Measurements from ENCODE around the gene AQP2.

DNA sequence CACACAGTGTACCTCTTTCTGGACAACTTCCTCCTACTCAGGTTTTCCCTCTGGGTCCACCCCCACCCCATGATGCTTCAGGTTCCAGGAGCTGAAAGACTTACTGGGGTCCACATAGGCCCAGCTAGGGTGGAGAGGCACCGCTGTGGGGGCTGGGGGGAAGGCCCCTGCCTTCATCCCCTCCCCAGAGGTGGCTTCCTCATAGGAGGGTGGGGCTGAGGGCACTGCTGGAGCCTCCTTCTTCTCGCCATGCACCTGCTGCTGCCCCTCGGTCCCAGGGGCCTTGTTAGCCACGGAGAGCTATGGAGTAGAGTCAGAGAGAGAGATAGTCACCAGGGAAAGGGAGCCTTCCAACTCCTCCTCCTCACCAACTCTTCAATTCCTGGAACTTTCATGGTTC lies 49.5 kb upstream of the AQP2 start:
- no peak for TF ChIP-seq CTCF (conservative IDR thresholded peaks at IDR 0.05; ENCODE audit: low read depth in 2 of 2)
- TF ChIP-seq CREB1 (CRISPR knock-in tag; IDR thresholded peaks at IDR 0.05; ENCODE audit: low read depth): no peak
- no peak for TF ChIP-seq EZH2 (IDR thresholded peaks at IDR 0.05; ENCODE audit: low read depth, unreplicated experiment)
- TF ChIP-seq, protein P1, sequence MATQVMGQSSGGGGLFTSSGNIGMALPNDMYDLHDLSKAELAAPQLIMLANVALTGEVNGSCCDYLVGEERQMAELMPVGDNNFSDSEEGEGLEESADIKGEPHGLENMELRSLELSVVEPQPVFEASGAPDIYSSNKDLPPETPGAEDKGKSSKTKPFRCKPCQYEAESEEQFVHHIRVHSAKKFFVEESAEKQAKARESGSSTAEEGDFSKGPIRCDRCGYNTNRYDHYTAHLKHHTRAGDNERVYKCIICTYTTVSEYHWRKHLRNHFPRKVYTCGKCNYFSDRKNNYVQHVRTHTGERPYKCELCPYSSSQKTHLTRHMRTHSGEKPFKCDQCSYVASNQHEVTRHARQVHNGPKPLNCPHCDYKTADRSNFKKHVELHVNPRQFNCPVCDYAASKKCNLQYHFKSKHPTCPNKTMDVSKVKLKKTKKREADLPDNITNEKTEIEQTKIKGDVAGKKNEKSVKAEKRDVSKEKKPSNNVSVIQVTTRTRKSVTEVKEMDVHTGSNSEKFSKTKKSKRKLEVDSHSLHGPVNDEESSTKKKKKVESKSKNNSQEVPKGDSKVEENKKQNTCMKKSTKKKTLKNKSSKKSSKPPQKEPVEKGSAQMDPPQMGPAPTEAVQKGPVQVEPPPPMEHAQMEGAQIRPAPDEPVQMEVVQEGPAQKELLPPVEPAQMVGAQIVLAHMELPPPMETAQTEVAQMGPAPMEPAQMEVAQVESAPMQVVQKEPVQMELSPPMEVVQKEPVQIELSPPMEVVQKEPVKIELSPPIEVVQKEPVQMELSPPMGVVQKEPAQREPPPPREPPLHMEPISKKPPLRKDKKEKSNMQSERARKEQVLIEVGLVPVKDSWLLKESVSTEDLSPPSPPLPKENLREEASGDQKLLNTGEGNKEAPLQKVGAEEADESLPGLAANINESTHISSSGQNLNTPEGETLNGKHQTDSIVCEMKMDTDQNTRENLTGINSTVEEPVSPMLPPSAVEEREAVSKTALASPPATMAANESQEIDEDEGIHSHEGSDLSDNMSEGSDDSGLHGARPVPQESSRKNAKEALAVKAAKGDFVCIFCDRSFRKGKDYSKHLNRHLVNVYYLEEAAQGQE (IDR thresholded peaks at IDR 0.05; ENCODE audit: unreplicated experiment): no peak
- no peak for TF ChIP-seq POLR2AphosphoS5 (IDR thresholded peaks at IDR 0.05; ENCODE audit: low read depth)
- no peak for TF ChIP-seq NANOG (IDR thresholded peaks at IDR 0.05; ENCODE audit: borderline replicate concordance)
- no peak for TF ChIP-seq ETS1 (IDR thresholded peaks at IDR 0.05)
- TF ChIP-seq EZH2phosphoT487 (IDR thresholded peaks at IDR 0.05; ENCODE audit: unreplicated experiment): no peak

Measured in GM23338 (cell line).